Left renal cortex interstitium (tissue), 4 donors: ENCODE measurements around the gene XRCC3. TPM values are rescaled to one million over a fixed set of nuclear protein-coding genes. Genes with fewer than 3 reads are reported as not detected.

Experiments used
- DNase-seq, 4 donors: peaks; one replicate each; pipeline ENCODE4 v3.0.0-alpha.2; 2013; ENCODE audit warnings: low read depth in 4 of 4, low spot score in 2 of 4, missing footprints in 1 of 4
- polyA plus RNA-seq, 4 donors: library from polyadenylated mRNA; unstranded; fragments of 120-200 nt; gene quantifications; one replicate each; pipeline ENCODE4 v1.2.1, GENCODE V29; 2013; ENCODE audit not compliant: insufficient read length in 4 of 4

Gene XRCC3
- polyA plus RNA-seq, 4 donors, result 12.2 to 25.0 (median 17.6) TPM

DNA sequence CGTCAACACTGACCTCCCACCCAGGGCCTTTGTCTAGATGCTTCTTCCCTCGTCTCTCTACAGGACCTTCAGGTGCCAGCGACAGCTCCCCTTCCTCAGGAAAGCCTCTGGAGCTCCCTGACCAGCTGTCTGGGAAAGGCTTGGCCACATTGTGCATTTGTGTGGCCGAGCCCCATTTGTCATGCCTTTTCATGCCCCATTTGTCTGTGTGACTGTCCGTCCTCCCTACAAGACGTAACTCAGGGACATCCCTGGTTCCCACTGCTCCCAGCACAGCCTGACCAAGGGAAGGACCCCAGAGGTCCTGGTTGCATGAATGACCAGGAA, 24.2 kb upstream of the XRCC3 start:
- no peak for DNase-seq

- no peak for DNase-seq
Measured at GRCh38 chr14:103738701-103739451, 23.6 kb upstream of the XRCC3 start.

GRCh38 chr14:103738166-103738565, 22.9 kb upstream of the XRCC3 start:
- no peak for DNase-seq

GRCh38 chr14:103737432-103738045, 22.3 kb upstream of the XRCC3 start:
- DNase-seq, result no peak

DNA sequence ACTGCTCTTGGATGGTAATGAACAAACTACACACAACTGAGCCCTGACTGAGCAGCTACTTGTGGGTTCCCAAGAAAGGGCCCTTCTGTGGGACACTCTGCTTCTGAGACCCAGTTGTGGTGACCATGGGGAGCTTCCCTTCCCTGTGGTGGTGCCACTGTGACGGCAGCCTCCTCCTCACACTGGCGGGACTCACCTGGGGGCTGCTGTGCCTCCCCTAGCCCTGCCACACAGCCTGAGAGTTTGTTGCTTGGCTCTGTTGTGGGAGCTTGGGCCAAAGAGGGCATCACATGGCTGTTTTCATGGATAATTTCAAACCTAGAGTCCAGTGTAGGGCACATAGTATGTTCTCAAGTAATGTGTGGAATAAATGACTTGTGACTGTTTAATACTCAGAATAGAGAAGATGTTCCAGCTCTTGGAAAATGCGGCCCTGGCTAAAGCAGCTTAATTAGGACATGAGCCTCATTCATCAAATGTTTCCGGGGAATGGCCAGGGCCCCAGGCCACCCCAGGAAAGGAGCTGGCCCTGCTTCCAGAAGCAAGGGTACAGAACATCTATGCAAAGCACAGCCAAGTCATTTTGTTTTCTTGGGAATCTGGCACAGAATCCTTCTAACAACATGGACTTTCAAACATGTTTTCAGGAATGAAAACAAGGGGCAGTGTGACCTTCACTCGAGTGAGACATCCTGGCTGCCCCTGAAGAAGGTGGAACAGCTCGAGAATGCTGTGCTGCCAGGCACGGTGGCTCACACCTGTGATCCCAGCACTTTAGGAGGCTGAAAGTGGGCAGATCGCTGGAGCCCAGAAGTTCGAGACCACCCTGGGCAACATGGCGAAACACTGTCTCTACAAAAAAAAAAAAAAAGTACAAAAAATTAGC, 21.5 kb upstream of the XRCC3 start:
- no peak for DNase-seq

DNA sequence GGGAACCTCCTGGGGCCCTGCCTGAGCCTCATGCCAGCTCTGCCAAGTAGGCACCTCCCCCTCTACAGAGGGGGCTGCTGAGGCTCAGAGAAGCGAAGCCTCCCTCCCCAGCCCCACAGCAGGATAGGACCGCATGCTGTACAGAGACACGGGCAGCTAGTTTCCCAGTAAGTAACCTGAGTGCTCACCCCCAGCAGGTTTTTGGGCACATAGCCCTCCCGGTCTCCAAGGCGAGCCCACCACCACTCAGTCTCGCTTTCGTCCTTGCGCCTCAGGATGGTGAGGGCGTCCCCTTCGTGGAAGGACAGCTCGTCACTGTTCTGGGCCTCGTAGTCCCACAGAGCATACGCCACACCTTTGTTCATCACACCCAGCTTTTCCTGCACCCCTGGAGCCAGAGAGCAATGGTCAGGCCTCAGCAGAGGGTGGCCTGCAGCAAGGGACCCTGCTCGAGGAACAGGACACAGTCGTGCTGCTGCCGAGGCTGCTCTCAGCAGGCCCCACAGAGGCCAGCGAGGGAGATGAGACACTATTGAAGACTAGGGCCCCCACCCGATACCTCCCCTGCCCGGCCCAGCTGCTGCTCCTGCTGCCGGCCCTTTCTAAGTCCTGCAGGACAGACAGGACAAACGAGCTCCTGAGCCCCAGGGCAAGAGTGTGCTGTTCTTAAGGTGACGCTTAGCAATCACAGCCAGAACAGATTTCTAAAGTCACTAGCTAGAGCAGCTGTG, 20.7 kb upstream of the XRCC3 start:
- DNase-seq, result no peak

- DNase-seq, result no peak
Measured at GRCh38 chr14:103735439-103735814, 20.2 kb upstream of the XRCC3 start.

DNA sequence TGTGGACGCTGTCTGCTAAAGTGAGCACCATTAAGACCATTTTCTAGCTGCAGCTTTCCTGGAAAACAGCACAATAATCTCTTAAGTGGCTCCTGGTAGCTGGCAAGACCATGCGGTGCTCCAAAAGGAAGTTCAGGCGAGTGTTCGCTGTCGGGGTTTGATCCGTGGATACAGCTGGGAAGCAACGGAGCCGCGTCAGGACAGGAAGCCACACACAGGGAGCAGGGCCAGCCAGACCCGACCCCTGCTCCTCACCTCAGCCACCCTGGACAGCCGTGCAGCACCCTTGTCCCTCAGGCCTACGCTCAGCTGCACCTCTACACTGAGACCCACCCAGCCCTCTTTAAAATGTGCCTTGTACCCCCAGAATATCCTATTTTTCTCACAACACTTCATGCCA, 19.8 kb upstream of the XRCC3 start:
- DNase-seq, result no peak

DNA sequence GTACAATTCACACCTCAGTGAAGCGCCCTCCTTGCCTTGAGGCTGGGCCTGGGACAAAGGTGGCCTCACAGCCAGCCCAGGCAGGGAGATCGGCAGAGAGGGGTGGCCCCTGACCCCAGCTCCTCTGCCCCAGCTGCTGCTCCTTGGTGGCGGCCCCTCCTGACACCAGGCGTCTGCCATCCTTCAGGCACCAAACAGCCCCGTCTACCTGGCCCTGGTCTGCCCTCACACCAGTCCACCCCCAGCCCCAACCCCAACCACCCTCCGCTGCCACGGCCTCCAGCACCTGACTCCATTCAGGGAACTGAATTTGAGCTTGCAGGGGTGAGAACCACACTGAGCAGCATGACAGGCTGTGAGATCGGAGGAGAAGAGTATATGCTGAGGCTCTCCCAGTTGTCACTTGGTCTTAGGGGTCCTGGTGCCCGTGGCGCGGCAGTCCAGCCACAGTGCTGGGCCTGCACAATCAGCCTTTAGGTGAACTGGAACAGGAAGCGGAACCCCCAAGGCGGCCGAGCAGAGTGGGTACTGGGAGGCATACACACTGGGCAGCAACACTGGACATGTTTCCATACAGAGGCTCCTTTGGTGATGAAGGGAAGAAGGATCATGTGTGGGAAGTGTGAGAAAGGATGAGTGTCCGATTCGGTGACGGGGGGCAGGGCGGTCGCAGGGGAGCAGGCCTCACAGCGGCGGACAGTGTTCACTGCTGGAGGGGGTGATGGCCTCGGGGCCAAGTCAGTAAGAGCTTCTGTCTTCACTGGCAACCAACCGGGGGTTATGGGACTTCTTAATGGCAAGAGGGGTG, 19.0 kb upstream of the XRCC3 start:
- no peak for DNase-seq

- no peak for DNase-seq
Measured at GRCh38 chr14:103733651-103734050, 18.4 kb upstream of the XRCC3 start.

DNA sequence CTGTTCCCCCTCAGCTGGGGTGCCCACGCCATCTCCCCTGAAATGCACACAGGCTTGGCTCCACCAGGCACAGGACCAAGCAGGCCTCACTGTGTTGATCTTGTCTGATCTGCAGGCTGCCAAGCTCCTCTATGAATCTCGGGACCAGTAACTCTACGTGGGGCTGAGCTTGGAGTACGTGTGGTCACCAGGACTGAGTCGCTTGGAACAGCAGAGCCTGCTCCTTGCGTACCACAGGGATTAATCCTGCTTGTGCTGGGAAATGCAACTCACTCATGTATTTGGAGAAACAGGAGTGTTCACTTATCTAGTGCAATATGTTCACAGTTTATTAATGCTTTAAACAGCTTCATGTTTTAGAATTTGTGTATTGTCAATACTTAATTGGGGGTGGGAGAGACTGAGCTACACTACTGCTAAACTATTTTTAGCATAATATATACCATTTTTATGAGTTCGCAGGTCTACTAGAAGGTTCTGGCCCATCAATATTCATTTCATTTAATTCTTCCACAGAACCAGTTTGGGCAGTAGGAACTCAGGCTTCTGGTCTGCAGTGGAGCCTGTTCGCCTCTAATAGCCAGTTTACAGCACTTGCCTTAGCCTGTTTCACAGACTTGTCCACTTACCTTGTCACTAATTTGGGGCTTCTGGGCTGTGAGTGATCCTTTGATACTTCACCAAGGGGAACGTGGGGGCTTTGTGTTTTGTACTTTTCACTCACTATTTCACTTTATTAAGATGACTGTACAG, 17.8 kb upstream of the XRCC3 start:
- no peak for DNase-seq

- no peak for DNase-seq
Measured at GRCh38 chr14:103731916-103732867, 16.9 kb upstream of the XRCC3 start.

GRCh38 chr14:103731481-103731880, 16.2 kb upstream of the XRCC3 start:
- no peak for DNase-seq

DNA sequence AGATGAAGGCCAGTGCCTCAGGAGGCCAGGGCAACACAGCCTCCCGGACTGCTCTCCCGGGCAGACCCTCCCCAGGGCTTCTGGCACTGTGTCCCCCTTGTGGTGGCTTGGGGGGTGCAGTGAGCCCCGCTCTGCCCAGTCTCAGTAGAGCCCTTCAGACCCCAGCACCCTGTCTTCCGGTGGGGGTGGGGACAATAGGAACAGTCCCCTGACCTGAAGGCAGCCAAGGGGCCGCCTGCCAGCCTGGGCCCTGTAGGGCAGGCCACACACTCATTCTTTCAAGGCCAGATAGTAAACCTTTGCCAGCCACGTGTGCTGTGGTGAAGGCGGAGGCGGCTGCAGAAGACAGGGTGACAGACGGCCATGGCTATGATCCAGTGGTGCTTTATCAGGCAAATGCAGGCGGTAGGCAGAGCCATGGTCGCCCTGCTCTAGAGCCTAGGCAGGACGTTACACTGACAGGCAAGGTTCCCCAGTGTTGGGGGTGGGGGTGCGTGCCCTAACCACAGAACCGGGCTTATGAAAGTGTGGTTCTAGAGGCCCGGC, 15.3 kb upstream of the XRCC3 start:
- DNase-seq, result no peak

DNA sequence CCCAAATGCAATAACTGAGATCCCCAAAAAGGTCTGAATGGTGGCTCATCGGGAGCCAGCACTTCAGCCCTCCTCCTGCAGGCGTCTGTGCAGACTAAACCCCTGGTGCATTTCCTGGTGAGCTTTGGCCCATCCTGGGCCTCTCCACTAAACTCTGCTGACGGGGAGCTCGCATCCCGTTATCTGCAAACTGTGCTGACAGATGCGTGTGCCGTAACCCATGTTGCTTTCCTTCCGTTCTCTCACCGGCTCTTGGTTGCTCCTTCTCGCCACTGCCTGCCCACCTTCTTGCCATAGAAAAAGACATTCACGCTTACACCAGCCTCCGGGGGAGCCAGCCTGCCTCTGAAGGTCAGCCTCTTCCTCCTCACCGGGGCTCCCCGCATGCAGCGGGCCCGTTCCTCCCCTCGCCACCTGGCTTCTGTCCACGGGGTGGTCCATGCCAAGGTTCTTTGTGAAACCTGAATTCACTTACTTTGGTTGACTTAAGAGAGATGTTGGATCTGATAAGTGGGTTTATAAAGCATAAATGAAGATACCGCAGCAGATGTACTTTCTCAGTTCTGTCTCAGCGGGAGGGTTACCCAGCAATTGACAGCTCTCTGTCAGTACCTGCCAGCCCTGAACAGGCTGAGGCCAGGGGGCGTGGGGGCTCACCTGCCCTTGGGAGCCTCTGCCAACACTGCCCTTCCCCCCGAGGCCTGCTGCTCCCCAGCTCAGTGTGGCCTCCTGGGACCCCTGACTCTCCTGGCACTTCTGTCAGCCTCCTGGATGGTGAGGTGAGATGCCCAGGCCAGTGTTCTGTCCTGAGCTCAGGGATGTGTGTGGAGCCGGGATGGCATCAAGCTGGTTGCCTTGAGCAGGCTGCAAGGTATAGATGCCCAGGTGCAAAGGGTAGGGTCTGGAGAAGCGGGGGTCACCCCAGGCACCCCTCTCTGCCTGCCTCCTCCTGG, 14.5 kb upstream of the XRCC3 start:
- no peak for DNase-seq

DNA sequence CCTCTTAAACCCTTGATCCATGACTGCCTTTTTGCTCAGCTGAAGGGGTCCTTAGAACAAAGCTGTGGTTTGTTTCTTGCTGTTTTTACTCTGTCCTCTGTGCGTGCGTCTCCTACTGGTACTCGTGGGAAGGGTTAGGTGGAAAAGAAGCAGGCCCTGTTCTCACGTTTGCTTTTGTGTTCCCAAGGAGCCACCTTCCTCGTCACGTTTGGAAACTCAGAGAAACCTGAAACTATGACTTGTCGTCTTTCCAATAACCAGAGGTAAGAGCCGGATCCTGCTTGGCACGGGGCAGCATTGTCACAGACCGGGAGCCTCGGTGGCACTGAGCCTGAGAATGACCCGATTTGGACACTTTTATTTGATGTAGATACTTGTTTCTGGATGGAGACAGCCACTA, 13.5 kb upstream of the XRCC3 start:
- DNase-seq, result no peak

- no peak for DNase-seq
Measured at GRCh38 chr14:103728141-103728540, 12.9 kb upstream of the XRCC3 start.
